NT2/D1 (cell line): ENCODE data around the gene NAALADL2.

Experiments
- DNase-seq: peaks from one replicate; pipeline ENCODE4 v3.0.0-alpha.2; 2011; ENCODE audit warnings: low read depth, low spot score
- H3K27me3 ChIP-seq: 2 replicates; pipeline ENCODE4 v1.6.0; 2011; ENCODE audit warnings: mild to moderate bottlenecking; ENCODE audit not compliant: insufficient read length, insufficient read depth
- H3K36me3 ChIP-seq: 2 replicates; pipeline ENCODE4 v1.6.1; 2011; ENCODE audit warnings: mild to moderate bottlenecking, low read length, mixed read lengths; ENCODE audit not compliant: insufficient read depth, insufficient read length
- H3K4me1 ChIP-seq: 2 replicates; pipeline ENCODE4 v1.5.1; 2011; ENCODE audit not compliant: insufficient read depth, insufficient read length
- H3K4me3 ChIP-seq: 2 replicates; pipeline ENCODE4 v1.5.1; 2011; ENCODE audit warnings: low read depth; ENCODE audit not compliant: insufficient read length
- H3K9ac ChIP-seq: 2 replicates; pipeline ENCODE4 v1.6.0; 2011; ENCODE audit warnings: low read depth; ENCODE audit not compliant: insufficient read length
- H3K9me3 ChIP-seq: 2 replicates; pipeline ENCODE4 v1.5.1; 2011; ENCODE audit warnings: mild to moderate bottlenecking, low read length; ENCODE audit not compliant: insufficient read depth
- SUZ12 ChIP-seq: IDR thresholded peaks from 2 replicates; pipeline ENCODE4 v1.6.1; 2011; ENCODE audit not compliant: insufficient read length, insufficient read depth; ENCODE audit errors: extremely low read depth
- YY1 ChIP-seq: IDR thresholded peaks from 2 replicates; pipeline ENCODE4 v1.6.1; 2011; ENCODE audit not compliant: insufficient read length, insufficient read depth
- ZNF274 ChIP-seq: IDR thresholded peaks from 2 replicates; pipeline ENCODE4 v1.6.1; 2011; ENCODE audit warnings: mild to moderate bottlenecking, low read depth, low read length

NAALADL2 gene

GRCh38 chr3:174973465-174973864 lies 114.3 kb downstream of the NAALADL2 start:
- Histone ChIP-seq H3K27me3 (no peaks in the 10 kb centered on the region), H3K4me3 (no peak overlapping the region), H3K9ac (no peak overlapping the region), H3K36me3 (no peaks in the 10 kb centered on the region), H3K4me1 (no peaks in the 10 kb centered on the region), H3K9me3 (no peaks in the 10 kb centered on the region)
- TF ChIP-seq YY1 (no peak), SUZ12 (no peak), ZNF274 (no peak)
- DNase-seq, result no peak

DNA sequence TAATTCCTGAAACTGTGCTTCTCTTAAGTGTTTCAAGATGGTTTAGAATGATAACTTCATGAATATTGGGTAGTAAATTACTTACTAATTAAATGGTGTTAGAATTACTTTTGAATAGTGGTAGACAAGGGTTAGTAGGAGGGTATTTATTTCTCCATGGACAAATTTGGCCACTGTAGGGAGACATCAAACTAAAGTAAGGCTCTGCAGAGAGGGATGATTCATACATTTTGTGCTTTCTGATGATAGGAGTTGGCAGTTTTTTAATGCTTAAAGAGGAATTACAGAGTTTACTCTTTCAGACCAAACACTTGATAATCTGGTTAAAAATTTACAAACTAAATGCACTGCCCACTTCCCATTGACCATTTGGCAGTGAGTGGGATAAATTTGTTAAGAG lies 127.6 kb downstream of the NAALADL2 start:
- H3K27me3 ChIP-seq, result no peaks in the 10 kb centered on the region
- no peak for DNase-seq
- no peak overlapping the region for H3K4me3 ChIP-seq
- TF ChIP-seq ZNF274 (no peak), SUZ12 (no peak), YY1 (no peak)
- no peaks in the 10 kb centered on the region for H3K9me3 ChIP-seq
- H3K9ac ChIP-seq, result no peak overlapping the region
- H3K36me3 ChIP-seq, result no peaks in the 10 kb centered on the region
- no peaks in the 10 kb centered on the region for H3K4me1 ChIP-seq

DNA sequence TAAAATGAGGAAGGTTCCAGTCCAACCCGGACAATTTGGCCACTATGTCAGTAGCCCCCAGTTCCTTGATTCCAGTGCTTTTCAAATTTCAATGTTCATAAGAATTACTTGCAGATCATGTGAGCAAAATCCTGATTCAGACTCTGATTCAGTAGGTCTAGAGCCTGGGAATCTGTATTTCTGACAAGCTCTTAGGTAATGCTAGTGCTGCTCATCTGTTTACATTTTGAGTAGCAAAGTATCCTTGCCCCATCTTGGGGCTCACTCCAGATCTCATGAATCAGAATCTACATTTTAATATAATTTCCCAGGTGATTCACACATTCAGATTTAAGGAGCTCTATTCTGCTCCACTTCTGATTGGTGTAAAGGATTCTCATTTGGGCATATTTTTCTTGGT lies 142.0 kb downstream of the NAALADL2 start:
- no peaks in the 10 kb centered on the region for H3K4me1 ChIP-seq
- no peak overlapping the region for H3K4me3 ChIP-seq
- no peak overlapping the region for H3K9ac ChIP-seq
- no peaks in the 10 kb centered on the region for H3K9me3 ChIP-seq
- H3K36me3 ChIP-seq, result no peaks in the 10 kb centered on the region
- TF ChIP-seq ZNF274 (no peak), YY1 (no peak), SUZ12 (no peak)
- DNase-seq, result no peak
- no peaks in the 10 kb centered on the region for H3K27me3 ChIP-seq

DNA sequence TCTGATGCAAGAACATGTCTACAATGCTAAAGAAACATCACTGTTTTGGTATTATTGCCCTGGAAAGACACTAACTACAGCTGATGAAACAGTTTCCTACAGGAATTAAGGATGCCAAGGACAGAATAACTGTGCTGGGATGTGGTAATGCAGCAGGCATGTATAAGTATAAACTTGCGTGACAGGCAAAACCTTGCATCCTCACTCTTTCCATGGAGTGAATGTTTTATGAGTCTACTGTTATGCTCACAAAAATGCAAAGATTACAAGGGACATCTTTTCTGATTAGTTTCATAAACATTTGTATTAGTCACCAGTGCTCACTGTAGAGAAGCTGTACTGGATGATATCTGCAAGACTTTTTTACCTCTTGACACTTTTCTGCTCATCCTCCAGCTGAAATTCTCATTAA lies 143.6 kb downstream of the NAALADL2 start:
- TF ChIP-seq ZNF274 (no peak), YY1 (no peak), SUZ12 (no peak)
- H3K4me1 ChIP-seq, result no peaks in the 10 kb centered on the region
- no peak for DNase-seq
- H3K27me3 ChIP-seq, result no peaks in the 10 kb centered on the region
- no peaks in the 10 kb centered on the region for H3K36me3 ChIP-seq
- H3K4me3 ChIP-seq, result no peak overlapping the region
- no peak overlapping the region for H3K9ac ChIP-seq
- no peaks in the 10 kb centered on the region for H3K9me3 ChIP-seq

GRCh38 chr3:175003590-175003989 lies 144.5 kb downstream of the NAALADL2 start:
- TF ChIP-seq ZNF274, result no peak
- TF ChIP-seq YY1, result no peak
- no peak for TF ChIP-seq SUZ12
- H3K27me3 ChIP-seq, result no peaks in the 10 kb centered on the region
- DNase-seq, result no peak
- no peak overlapping the region for H3K4me3 ChIP-seq
- no peaks in the 10 kb centered on the region for H3K9me3 ChIP-seq
- no peak overlapping the region for H3K9ac ChIP-seq
- H3K36me3 ChIP-seq, result no peaks in the 10 kb centered on the region
- no peaks in the 10 kb centered on the region for H3K4me1 ChIP-seq

DNA sequence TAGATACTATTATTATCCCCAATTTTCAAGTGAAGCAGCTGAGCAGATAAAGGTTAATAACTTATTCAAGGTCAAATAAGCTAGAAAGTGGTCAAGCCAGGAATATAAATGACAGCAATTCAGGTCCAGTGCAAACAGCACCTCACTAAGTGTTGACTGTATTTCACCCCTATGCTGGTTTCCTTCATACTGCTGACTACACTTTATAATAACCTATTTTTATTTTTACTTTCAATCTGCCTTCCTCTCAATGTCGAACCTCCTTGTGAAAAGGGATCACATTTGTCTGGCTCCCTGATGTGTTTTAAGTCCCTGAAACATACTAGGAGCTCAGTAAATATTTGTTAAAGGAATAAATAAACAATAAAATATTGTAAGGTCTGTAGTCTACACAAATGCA lies 146.1 kb downstream of the NAALADL2 start:
- no peaks in the 10 kb centered on the region for H3K36me3 ChIP-seq
- no peaks in the 10 kb centered on the region for H3K4me1 ChIP-seq
- H3K9ac ChIP-seq, result no peak overlapping the region
- no peak overlapping the region for H3K4me3 ChIP-seq
- no peaks in the 10 kb centered on the region for H3K27me3 ChIP-seq
- TF ChIP-seq SUZ12 (no peak), YY1 (no peak)
- H3K9me3 ChIP-seq, result no peaks in the 10 kb centered on the region
- DNase-seq, result no peak

GRCh38 chr3:175005881-175006280 lies 146.7 kb downstream of the NAALADL2 start:
- H3K9me3 ChIP-seq, result no peaks in the 10 kb centered on the region
- H3K9ac ChIP-seq, result no peak overlapping the region
- no peak overlapping the region for H3K4me3 ChIP-seq
- no peaks in the 10 kb centered on the region for H3K27me3 ChIP-seq
- no peak for DNase-seq
- H3K36me3 ChIP-seq, result no peaks in the 10 kb centered on the region
- no peaks in the 10 kb centered on the region for H3K4me1 ChIP-seq
- TF ChIP-seq SUZ12 (no peak), YY1 (no peak), ZNF274 (no peak)

- Histone ChIP-seq H3K9me3 (no peaks in the 10 kb centered on the region), H3K4me1 (no peaks in the 10 kb centered on the region), H3K27me3 (no peaks in the 10 kb centered on the region), H3K9ac (no peak overlapping the region), H3K4me3 (no peak overlapping the region), H3K36me3 (no peaks in the 10 kb centered on the region)
- DNase-seq, result no peak
- no peak for TF ChIP-seq SUZ12
- no peak for TF ChIP-seq YY1
- TF ChIP-seq ZNF274, result no peak
Observed at GRCh38 chr3:175007306-175007705, 148.2 kb downstream of the NAALADL2 start.
